ENCODE data around the gene GCNT1. TPM values are rescaled to one million over a fixed set of nuclear protein-coding genes. Genes with fewer than 3 reads are reported as not detected.

GCNT1 gene
- total RNA-seq, 1 experiment from 2014 or later: 17.2 TPM

GRCh38 chr9:76426807-76427419 is 32.1 kb upstream of the GCNT1 start:
- Mint-ChIP-seq H3K4me1 (peaks cover 12% of the 10 kb centered on the region), H3K27me3 (ENCODE audit: low read depth) (no peaks in the 10 kb centered on the region), H3K36me3 (no peaks in the 10 kb centered on the region), H3K4me3 (no peak overlapping the region), H3K9me3 (no peaks in the 10 kb centered on the region), H3K27ac (no peak overlapping the region)
- ChIA-PET POLR2A (no interaction called here), CTCF (no interaction called here)
- no peak for DNase-seq (ENCODE audit: low spot score)
- TF ChIP-seq ZNF121 (CRISPR knock-in tag; IDR thresholded peaks at IDR 0.05): peak; percentile 39; the same call in 1 of the 2 replicates
- TF ChIP-seq OVOL2 (CRISPR knock-in tag; IDR thresholded peaks at IDR 0.05; ENCODE audit: borderline replicate concordance): no peak
- TF ChIP-seq ATF1 (CRISPR knock-in tag; IDR thresholded peaks at IDR 0.05): no peak
- ATAC-seq: no peak

GRCh38 chr9:76431601-76432000 is 27.4 kb upstream of the GCNT1 start:
- no peaks in the 10 kb centered on the region for H3K36me3 Mint-ChIP-seq
- TF ChIP-seq ETV6 (CRISPR knock-in tag; IDR thresholded peaks at IDR 0.05) (no peak), ATF3 (CRISPR knock-in tag; conservative IDR thresholded peaks at IDR 0.05) (no peak), ZNF121 (CRISPR knock-in tag; IDR thresholded peaks at IDR 0.05) (no peak), ZNF281 (CRISPR knock-in tag; IDR thresholded peaks at IDR 0.05) (no peak), FOXJ3 (CRISPR knock-in tag; IDR thresholded peaks at IDR 0.05; ENCODE audit: borderline replicate concordance) (no peak), ZBTB43 (CRISPR knock-in tag; IDR thresholded peaks at IDR 0.05) (no peak), ZNF138 (CRISPR knock-in tag; conservative IDR thresholded peaks at IDR 0.05) (no peak), GRHL2 (CRISPR knock-in tag; IDR thresholded peaks at IDR 0.05; ENCODE audit: insufficient replicate concordance, severe bottlenecking) (no peak), MLX (CRISPR knock-in tag; IDR thresholded peaks at IDR 0.05) (no peak)
- H3K4me3 Mint-ChIP-seq: no peak overlapping the region
- peaks cover 17% of the 10 kb centered on the region for H3K4me1 Mint-ChIP-seq
- CTCF ChIA-PET: no interaction called here
- H3K27me3 Mint-ChIP-seq (ENCODE audit: low read depth): no peaks in the 10 kb centered on the region; the same call in 1 of the 2 replicates
- peaks cover 13% of the 10 kb centered on the region for H3K9me3 Mint-ChIP-seq
- H3K27ac Mint-ChIP-seq: no peak overlapping the region
- peak; percentile 33 for DNase-seq (ENCODE audit: low spot score)
- ATAC-seq: peak; percentile 83
- POLR2A ChIA-PET: no interaction called here

- ATAC-seq: peak; percentile 28; the same call in 1 of the 2 replicates
- POLR2A ChIA-PET: no interaction called here
- Mint-ChIP-seq H3K4me1 (peaks cover 17% of the 10 kb centered on the region), H3K9me3 (peaks cover 13% of the 10 kb centered on the region), H3K27ac (no peak overlapping the region), H3K36me3 (no peaks in the 10 kb centered on the region), H3K4me3 (no peak overlapping the region), H3K27me3 (ENCODE audit: low read depth) (no peaks in the 10 kb centered on the region; the same call in 1 of the 2 replicates)
- CTCF ChIA-PET: interaction anchor here (1.5 kb wide), 1 partner anchor 26 kb away, joined by 5 read pairs; the partner anchor contains the start of gene GCNT1
- no peak for DNase-seq (ENCODE audit: low spot score)
- TF ChIP-seq ATF6 (CRISPR knock-in tag; IDR thresholded peaks at IDR 0.05): no peak
- no peak for TF ChIP-seq ATF2 (CRISPR knock-in tag; IDR thresholded peaks at IDR 0.05; ENCODE audit: borderline replicate concordance, low read depth)
- TF ChIP-seq NR1H2 (CRISPR knock-in tag; IDR thresholded peaks at IDR 0.05): no peak
- TF ChIP-seq ZNF138 (CRISPR knock-in tag; conservative IDR thresholded peaks at IDR 0.05): no peak
- TF ChIP-seq ZNF512 (CRISPR knock-in tag; IDR thresholded peaks at IDR 0.05; ENCODE audit: borderline replicate concordance): no peak
These were observed 25.6 kb upstream of the GCNT1 start for GRCh38 chr9:76433406-76433805.

Data from WTC11 (cell line).